ENCODE data around the gene EFEMP1.

GRCh38 chr2:55949211-55949610 is 25.6 kb upstream of the EFEMP1 start:
- no peak for TF ChIP-seq BRD4 (CRISPR knock-in tag; IDR thresholded peaks at IDR 0.05)
- no peak for TF ChIP-seq CTCF (CRISPR knock-in tag; IDR thresholded peaks at IDR 0.05)
- TF ChIP-seq ZBTB33 (CRISPR knock-in tag; IDR thresholded peaks at IDR 0.05), result no peak
- TF ChIP-seq KLF9 (CRISPR knock-in tag; IDR thresholded peaks at IDR 0.05; ENCODE audit: low read depth), result no peak
- no peak for TF ChIP-seq SP2 (CRISPR knock-in tag; IDR thresholded peaks at IDR 0.05)
- no peak for TF ChIP-seq SIN3B (IDR thresholded peaks at IDR 0.05; ENCODE audit: low read length)
- no peak for TF ChIP-seq ZFAT (CRISPR knock-in tag; conservative IDR thresholded peaks at IDR 0.05)
- no peak for TF ChIP-seq GABPA (IDR thresholded peaks at IDR 0.05; ENCODE audit: low read depth, low read length)
- TF ChIP-seq GABPA (CRISPR knock-in tag; IDR thresholded peaks at IDR 0.05; ENCODE audit: low read depth), result no peak
- no peak for TF ChIP-seq ARHGAP35 (CRISPR knock-in tag; IDR thresholded peaks at IDR 0.05; ENCODE audit: borderline replicate concordance)
- TF ChIP-seq MLLT10 (CRISPR knock-in tag; IDR thresholded peaks at IDR 0.05), result no peak
